Measurements from ENCODE around the gene EMID1.

DNA sequence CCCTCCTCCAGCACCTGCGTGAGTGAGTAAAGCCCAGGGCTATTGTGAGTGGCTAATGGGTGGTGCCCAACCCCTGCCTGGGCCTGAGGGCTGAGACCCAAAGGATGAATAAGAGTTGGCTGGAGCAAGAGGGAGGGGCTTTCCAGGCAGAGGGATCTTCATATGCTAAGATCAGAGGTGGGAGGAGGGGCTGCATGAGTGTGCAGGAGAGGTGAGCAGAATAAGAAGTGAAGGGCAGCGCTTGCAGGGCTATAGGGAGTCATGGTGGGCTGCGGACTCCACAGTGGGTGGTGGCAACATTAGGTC is 3.9 kb downstream of the EMID1 start:
- TF ChIP-seq, protein P1, sequence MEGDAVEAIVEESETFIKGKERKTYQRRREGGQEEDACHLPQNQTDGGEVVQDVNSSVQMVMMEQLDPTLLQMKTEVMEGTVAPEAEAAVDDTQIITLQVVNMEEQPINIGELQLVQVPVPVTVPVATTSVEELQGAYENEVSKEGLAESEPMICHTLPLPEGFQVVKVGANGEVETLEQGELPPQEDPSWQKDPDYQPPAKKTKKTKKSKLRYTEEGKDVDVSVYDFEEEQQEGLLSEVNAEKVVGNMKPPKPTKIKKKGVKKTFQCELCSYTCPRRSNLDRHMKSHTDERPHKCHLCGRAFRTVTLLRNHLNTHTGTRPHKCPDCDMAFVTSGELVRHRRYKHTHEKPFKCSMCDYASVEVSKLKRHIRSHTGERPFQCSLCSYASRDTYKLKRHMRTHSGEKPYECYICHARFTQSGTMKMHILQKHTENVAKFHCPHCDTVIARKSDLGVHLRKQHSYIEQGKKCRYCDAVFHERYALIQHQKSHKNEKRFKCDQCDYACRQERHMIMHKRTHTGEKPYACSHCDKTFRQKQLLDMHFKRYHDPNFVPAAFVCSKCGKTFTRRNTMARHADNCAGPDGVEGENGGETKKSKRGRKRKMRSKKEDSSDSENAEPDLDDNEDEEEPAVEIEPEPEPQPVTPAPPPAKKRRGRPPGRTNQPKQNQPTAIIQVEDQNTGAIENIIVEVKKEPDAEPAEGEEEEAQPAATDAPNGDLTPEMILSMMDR (IDR thresholded peaks at IDR 0.05; ENCODE audit: borderline replicate concordance, extremely low read depth, low read length, poor library complexity, severe bottlenecking) = no peak
- TF ChIP-seq EZH2 (IDR thresholded peaks at IDR 0.05; ENCODE audit: borderline replicate concordance, low read depth, low read length, severe bottlenecking) = no peak

Measured in DND-41 (cell line).